Epithelial cell of esophagus (primary cell): Measurements from ENCODE around the gene LILRA6.
"Not testable (repeated sequence)": the region's sequence is repeated elsewhere in the genome, so short reads cannot be mapped to it uniquely, and the experiment has no call there.

ENCODE experiments used
- DNase-seq: peaks from one replicate; pipeline ENCODE4 v3.0.0; 2010; ENCODE audit warnings: low read depth
- H3K4me3 ChIP-seq: 2 replicates; pipeline ENCODE4 v1.5.1; 2011; ENCODE audit warnings: mild to moderate bottlenecking, low read length, control low read depth
- TF ChIP-seq, protein P1 (sequence below): IDR thresholded peaks from 2 replicates; pipeline ENCODE4 v1.5.1; 2011; ENCODE audit warnings: low read depth, mild to moderate bottlenecking, low read length, control low read depth, inconsistent platforms; ENCODE audit not compliant: insufficient read depth; ENCODE audit errors: missing control alignments

Gene LILRA6

DNA sequence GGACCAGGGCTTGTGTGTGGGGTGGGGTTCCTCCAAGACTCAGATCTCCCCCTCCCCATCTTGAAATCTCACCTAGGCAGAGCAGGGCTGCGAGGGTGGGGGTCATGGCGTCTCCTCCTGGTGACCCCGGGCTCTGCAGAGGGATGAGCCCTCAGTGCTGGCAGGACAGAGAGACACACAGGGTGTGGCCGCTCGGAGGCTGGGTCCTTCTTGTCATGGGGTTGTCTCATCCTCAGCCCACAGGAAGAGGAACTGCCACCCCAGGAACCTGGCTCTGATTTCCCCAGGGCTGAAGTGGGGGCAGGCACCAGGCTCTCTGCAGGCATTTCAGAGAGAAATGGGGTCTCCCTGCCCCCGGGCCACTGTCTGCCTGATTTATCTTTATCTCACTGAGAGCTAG lies at the start of gene LILRA6:
LILRA6 (minus strand) TSS at position 145 of the 400 bp plus-strand sequence.
- DNase-seq, H3K4me3 ChIP-seq: not testable (repeated sequence)

DNA sequence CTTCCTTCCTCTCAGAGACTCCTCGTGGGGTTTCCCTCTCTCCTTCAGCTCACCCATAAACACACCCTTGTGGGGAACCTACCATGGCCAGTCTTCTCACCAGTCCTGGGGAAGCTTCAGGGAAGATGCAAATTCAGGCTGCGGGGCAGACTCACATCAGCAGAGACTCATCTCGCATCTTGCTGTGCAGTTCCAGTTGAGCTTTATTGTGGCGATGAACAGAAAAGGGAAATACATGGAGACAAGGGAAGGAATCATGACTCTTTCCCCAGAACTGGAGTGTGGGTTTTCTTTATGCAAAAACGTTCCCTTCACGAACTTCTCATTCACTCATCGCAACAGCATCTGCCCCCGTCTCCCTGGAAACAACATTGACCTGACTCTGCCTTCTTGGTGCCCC lies 46.6 kb upstream of the LILRA6 start:
- DNase-seq, H3K4me3 ChIP-seq: not testable (repeated sequence)

DNA sequence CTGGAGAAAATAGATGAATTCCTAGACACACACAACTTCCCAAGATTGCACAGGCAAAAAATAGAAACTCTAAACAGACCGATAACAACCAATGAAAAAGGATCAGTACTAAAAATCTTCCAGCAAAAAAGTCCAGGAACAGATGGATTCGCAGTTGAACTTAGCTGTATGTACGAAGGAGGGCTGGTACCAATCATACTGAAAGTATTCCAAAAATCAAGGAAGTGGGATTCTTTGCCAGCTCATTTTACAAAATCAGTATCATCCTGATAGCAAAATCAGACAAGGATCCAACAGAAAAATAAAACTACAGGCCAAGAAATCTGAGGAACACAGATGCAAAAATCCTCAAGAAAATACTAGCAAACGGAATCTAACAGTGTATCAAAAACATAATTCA lies 44.9 kb upstream of the LILRA6 start:
- TF ChIP-seq, protein P1, sequence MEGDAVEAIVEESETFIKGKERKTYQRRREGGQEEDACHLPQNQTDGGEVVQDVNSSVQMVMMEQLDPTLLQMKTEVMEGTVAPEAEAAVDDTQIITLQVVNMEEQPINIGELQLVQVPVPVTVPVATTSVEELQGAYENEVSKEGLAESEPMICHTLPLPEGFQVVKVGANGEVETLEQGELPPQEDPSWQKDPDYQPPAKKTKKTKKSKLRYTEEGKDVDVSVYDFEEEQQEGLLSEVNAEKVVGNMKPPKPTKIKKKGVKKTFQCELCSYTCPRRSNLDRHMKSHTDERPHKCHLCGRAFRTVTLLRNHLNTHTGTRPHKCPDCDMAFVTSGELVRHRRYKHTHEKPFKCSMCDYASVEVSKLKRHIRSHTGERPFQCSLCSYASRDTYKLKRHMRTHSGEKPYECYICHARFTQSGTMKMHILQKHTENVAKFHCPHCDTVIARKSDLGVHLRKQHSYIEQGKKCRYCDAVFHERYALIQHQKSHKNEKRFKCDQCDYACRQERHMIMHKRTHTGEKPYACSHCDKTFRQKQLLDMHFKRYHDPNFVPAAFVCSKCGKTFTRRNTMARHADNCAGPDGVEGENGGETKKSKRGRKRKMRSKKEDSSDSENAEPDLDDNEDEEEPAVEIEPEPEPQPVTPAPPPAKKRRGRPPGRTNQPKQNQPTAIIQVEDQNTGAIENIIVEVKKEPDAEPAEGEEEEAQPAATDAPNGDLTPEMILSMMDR = no peak
- DNase-seq = no peak

DNA sequence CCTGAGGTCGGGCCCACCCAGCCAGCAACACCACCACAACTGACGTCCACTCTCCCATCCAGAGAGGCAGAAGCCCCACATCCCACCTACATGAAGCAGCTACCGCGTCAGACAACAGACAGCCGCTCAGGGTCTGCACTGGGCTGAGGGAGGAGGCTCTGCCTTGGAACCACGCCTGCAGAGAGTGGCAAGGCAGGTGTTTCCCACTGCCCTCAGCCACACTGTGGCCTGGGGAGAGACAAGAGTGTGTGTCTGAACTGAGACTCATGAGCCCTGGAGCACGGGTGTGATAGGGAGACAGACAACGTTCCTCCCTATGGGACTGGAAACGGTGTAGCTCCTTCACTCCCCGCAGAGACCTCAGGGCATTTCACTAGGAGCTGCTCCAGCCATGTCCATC lies 43.7 kb upstream of the LILRA6 start:
- H3K4me3 ChIP-seq, DNase-seq: not testable (repeated sequence)

More for the DNA sequence above, 44.9 kb upstream of the LILRA6 start:
- no peak overlapping the region for H3K4me3 ChIP-seq

DNA sequence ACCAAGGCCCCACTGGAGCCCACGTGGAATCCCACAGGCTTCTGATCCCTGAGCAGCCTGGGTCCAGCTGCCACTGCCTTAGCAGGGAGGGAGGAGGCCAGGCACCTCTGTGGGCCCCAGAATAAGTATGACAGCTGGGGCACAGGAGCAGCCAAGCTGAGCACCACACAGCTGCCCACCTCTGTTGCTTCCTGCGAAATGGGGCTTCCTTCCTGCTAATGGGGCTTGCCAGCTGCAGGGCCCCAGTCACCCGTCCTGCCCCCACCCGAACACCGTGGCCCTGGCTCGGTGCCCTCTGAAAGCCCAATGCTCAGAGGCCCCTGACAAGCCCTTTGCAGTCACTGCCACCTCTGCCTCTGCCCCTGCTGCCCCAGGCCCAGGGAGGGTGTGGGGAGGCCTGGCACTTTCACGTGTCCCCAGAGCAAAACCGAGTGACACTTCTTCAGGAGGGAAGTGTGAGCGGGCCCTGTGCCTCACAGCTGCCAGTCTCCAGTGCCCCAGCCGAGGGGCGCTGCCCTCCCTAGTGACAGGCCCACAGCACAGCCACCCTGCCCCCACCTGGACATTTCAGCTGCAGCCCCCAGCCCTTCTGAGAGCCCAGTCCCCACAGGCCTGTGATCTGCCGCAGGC lies 43.0 kb upstream of the LILRA6 start:
- not testable (repeated sequence) for H3K4me3 ChIP-seq

DNA sequence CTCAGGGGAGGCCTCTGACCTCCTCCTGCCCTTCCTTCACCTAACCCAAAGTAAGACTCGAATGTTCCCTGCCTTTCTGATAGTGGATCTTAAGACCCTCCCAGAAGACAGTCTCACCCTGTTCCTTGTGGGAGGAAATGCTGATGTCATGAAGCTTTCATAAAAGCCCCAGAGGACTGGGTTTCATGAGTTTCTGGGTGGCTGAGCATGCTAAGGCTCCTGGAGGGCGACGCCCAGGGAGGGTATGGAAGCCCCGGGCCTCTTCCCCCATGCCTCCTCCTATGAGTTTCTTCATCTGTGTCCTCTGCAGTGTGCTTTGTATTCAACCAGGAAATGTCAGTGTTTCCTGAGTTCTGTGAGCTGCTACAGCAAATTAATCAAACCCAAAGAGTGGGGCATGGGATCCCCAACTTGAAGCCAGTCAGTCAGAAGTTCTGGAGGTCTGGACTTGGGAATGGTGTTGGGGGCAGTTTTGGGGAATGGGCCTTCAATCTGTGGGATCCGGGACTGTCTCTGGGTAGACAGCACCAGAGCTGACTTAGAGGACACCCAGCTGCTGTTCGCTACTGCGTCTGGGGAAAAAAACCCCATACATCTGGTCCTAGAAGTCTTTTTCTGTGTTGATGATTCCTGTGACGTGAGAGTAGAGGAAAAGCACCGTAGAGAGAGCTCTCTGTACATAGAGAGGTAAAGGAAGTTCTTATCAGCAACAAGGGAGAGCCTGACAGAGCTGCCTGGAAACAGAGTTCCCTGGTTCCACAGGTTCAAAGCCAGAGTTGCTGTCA lies 40.3 kb upstream of the LILRA6 start:
- TF ChIP-seq, protein P1 = no peak
- DNase-seq = no peak
- H3K4me3 ChIP-seq = no peak overlapping the region

More for the DNA sequence above, 43.0 kb upstream of the LILRA6 start:
- not testable (repeated sequence) for DNase-seq

DNA sequence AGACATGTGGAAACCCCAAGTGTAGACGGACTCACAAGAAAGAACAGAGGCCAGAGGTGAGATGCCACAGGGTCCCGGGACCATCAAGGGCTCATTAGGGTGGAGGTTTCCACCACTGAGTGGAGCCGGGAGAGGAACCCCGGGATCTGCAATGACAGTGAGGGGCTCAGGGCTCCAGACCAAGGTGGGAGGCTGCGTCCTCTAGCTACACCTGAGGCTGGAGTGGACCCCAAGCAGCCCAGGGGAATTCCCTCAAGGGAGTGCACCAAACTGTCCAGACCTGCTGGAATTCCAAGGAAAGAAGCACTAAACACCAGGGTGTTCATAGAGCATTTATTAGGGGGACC lies 39.1 kb upstream of the LILRA6 start:
- DNase-seq, H3K4me3 ChIP-seq: not testable (repeated sequence)

DNA sequence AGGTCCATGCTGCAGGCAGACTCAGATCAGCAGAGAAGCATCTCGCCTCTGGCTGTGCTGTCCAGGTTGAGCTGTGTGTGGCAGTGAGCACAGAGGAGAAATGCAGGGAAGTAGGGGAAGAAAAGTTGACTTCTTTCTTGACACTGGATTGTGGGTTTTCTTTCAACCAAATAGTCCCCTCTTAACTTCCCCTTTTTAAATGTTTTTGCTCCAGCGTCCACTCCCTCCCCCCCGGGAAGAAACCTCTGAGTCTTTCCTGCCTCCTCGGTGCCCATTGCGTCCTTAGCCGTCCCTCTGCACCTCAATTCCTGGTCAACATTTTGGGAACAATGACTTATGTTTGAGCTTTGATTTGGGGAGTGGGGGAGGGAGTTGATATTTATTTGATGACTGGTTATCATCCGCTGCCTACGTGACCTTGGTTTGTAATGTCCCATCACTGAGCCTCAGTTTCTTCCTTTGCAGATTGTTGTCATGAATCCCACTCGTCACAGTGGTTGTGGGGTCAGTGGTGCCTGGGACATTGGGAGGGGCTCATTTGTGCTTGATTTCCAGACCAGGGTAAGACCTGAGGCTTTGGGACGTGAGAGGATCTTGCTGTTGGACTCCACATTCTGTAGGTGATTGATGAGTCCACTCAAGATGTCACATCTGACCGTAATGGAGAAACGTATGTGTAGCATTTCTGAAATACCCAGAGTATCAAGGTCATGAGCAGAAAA lies 38.6 kb upstream of the LILRA6 start, which contains the start of gene LILRB2:
LILRB2 (minus strand) TSS at position 104 of the 722 bp plus-strand sequence. CDS start 614 bp downstream, outside the sequence.
- TF ChIP-seq, protein P1 = no peak
- DNase-seq = no peak
- H3K4me3 ChIP-seq = no peak within 1 kb of the TSS

DNA sequence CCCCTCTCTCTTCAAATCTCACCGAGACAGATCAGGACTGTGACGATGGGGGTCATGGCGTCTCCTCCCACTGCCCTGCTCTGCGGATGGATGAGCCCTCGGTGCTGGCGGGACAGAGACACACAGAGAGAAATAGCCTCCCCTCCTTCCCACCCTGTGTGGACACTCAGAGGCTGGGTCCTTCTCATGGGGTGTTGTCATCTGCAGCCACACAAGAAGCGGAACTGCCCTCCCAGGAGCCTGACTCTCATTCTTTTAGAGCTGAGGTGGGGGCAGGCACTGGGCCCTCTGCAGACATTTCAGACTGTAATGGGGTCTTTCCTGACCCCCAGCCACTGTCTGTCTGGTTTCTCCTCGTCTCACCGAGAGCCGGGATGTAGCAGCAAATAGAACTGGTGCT lies 37.9 kb upstream of the LILRA6 start:
- H3K4me3 ChIP-seq, DNase-seq: not testable (repeated sequence)

DNA sequence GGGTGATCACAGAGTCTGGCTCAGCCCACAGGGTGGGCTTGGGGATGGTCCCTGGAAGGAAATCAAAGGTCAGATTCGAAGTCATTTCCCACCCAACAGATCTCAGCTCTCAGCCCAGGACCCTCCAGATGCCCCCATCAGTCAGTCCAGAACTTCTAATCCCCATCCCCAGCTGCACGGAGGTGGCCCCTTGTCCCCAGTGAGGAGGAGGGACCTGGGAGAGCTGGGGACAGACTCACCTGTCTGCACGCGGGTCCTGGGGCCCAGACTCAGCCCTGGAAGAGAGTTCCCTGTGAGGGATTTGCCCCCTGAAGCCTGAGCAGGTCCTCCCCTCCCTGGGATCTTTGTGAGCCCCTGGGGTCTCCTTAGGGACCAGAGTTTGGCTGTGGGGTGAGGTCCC lies 37.4 kb upstream of the LILRA6 start:
- H3K4me3 ChIP-seq, DNase-seq: not testable (repeated sequence)
